ENCODE measurements around the gene TMCC2.
"Not testable (repeated sequence)": the region's sequence is repeated elsewhere in the genome, so short reads cannot be mapped to it uniquely, and the experiment has no call there.

The TMCC2 gene, protein sequence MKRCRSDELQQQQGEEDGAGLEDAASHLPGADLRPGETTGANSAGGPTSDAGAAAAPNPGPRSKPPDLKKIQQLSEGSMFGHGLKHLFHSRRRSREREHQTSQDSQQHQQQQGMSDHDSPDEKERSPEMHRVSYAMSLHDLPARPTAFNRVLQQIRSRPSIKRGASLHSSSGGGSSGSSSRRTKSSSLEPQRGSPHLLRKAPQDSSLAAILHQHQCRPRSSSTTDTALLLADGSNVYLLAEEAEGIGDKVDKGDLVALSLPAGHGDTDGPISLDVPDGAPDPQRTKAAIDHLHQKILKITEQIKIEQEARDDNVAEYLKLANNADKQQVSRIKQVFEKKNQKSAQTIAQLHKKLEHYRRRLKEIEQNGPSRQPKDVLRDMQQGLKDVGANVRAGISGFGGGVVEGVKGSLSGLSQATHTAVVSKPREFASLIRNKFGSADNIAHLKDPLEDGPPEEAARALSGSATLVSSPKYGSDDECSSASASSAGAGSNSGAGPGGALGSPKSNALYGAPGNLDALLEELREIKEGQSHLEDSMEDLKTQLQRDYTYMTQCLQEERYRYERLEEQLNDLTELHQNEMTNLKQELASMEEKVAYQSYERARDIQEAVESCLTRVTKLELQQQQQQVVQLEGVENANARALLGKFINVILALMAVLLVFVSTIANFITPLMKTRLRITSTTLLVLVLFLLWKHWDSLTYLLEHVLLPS

DNA sequence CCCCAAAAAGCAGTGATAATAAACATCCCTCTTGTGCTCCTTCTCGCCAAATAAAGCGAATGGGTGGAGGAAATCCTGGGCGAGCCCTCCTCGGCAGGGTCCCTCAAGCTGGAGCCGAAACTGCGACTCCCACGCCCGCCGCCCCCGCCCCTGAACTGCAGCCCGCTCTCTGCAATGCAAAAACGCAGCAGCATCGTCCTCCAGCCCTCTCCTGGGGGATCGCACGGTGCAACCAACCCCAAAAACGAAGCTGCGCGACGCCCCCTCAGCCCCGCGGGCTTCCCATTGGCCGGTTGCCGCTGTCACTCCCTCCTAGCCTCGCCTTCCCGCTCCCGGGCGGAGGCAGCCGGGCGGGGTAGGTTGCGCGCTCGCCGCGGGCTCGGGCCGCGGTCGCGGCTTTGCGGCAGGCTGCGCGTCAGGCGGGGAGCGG lies at the start of gene TMCC2:
TSS of gene TMCC2 (plus strand) at position 363 of the 430 bp plus-strand sequence. CDS start 619 bp downstream, outside the sequence.
- peak; percentile 69 to 77 (median 69) for DNase-seq (ENCODE audit: low read depth in 2 of 3, low spot score in 2 of 3)

DNA sequence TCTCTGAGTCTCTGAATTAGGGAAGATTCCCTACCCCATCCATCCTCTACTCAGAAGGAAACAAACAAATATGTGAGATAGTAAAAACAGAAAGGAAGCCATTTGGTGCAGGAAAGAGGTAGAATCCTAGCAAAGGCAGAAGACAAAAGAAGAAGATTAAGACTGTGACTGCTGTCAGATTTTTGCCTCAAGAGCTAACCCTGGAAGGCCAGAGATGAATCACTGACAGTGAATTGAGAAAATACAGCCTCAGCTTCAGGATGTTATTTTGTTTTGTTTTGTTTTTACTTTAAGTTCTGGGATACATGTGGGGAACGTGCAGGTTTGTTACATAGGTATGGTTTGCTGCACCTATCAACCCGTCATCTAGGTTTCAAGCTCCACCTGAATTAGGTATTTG lies 47.9 kb upstream of the TMCC2 start:
- DNase-seq (ENCODE audit: low read depth in 2 of 3, low spot score in 2 of 3) = no peak

DNA sequence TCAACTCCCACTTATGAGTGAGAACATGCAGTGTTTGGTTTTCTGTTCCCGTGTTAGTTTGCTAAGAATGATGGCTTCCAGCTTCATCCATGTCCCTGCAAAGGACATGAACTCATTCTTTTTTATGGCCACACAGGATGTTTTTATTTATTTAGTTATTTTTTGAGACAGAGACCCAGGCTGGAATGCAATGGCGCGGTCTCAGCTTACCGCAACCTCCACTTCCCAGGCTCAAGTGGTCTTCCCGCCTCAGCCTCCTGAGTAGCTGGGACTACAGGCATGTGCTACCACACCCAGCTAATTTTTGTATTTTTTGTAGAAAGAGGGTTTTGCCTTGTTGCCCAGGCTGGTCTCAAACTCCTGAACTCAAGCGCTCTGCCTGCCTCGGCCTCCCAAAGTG lies 47.4 kb upstream of the TMCC2 start:
- DNase-seq (ENCODE audit: low read depth in 2 of 3, low spot score in 2 of 3) = not testable (repeated sequence)

DNA sequence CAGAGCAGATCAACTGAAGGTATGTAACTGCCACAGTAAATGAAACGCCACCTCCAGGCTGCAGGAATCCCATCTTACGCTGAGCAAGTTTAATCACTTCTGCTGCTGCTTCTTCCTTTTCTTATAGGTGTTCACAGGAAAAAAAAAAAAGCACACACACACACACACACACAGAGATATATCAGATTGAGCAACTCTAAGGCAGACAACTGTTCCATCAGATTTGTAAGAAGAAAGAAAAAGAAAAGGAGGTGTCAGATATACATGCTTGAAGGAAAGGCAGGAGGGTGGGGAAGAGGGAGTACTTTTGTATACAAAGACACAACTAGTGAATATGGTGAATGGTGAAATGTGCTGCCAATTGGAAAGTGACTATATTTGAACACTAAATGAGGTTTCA lies 44.8 kb upstream of the TMCC2 start:
- no peak for DNase-seq (ENCODE audit: low read depth in 2 of 3, low spot score in 2 of 3)

DNA sequence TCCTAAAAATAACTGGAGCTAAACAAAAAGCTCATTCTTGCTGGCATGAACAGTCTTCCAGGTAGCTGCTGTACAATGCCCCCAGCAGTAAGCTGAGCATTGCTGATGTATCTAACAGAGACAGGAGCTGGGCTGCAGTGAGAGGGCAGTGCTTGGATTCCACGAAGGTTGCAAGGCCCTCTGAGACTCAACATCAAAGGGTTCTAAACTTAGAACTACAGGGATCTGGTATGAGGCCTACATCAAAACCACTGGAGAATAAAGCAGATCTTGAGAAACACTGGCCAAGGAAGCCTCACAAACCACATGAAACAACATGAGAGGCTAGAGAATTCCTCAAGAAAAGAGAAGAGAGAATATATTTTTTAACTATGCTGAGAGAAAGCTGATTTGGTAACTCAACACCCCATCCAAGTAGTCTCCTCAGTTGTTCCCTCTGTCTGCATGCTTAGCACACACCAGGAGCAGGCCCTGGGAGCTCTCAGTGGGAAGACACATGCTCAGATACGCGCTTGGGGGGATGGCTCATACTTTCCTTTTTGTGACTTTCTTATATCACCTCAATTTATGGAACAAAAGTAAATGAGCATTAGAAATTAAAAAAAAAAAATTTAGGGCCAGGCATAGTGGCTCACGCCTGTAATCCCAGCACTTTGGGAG lies 43.9 kb upstream of the TMCC2 start:
- DNase-seq (ENCODE audit: low read depth in 2 of 3, low spot score in 2 of 3) = no peak

DNA sequence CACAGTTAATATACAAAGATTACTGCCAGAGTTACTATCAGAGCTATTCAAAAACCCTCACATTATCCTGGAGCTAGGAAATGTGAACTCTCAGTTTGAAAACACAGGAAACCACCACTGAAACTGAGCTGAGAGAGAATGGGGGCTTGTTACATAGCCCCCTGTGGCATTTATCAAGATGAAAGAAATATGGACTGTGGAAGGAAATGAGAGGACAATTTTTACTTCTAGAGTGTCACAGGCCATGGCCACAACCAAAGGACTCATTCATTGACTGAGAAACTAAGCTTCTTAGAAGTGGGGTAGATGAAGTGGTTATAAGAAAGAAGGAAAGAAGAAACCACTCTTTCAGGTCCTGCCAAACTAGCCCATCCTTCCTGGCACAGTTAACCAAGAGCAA lies 41.6 kb upstream of the TMCC2 start:
- no peak for DNase-seq (ENCODE audit: low read depth in 2 of 3, low spot score in 2 of 3)

DNA sequence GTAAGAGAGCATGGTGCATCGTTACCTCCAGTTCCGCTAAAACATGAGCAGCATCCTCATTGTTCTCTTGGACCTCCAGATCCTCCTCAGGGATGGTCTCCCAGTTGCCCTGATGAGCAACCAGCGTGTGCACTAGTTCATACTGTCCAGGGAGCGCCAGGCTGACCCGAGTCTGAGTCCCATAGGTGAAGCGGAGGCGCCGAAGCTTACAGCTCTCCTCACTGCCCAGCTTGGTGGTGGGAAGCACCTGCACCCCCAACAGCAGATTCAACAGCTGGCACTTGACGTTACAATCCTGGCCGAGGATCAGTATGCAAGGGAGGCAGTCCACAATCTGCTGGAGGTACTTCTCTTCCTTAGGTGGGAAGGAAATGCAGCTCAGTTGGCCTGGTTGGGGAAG lies 40.3 kb upstream of the TMCC2 start:
- no peak for DNase-seq (ENCODE audit: low read depth in 2 of 3, low spot score in 2 of 3)

DNA sequence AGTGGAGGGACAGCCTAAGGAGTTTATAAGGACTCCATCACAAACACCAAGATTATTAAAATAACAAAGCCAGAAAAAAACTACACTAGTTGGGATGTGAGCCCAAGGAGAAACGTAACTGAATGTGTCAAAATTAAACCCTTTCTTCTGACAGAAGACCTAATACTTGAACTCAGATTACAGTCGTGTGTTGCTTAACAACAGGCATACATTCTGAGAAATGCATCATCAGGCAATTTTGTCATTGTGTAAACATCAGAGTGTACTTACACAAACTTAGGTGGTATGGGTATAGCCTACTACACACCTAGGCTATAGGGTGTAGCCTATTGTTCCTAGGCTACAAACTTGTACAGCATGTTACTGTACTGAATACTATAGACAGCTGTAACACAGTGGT lies 39.6 kb upstream of the TMCC2 start:
- DNase-seq (ENCODE audit: low read depth in 2 of 3, low spot score in 2 of 3) = no peak

DNA sequence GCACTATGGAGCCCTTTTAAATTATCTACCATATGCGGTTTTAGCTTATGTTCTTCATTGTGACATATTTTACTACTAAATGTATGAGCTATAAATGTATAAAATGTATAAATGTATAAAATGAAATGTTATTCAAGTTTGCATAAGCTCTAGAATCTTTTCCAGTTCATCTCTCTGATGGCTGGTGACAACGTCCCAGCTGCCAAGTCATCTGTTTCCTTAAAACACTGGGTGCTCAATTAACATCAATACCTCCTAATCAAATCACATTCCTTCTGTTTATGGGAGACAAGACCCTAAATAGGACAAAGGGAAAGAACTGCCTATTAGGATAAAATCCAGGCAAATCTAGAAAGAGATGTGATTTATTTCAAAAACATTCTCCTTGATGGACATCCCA lies 39.1 kb upstream of the TMCC2 start:
- DNase-seq (ENCODE audit: low read depth in 2 of 3, low spot score in 2 of 3) = no peak

DNA sequence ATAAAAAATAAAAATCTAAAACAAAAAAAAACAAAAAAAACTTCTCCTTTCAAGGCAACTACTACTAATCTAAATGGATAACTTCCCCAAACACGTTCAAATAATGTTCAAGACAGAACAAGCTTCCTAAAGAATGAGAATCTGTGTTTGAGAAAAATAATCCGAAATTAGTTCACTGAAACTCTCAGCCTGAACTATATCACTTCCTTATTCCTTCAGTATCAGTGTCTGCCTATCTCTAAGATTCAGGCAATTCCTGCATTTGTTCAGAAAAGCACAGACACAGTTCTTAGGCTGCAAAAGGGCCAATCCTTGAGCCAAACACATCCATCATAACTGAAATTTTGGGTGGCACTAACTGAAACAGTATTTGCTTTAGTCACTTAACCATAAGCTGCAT lies 38.6 kb upstream of the TMCC2 start:
- DNase-seq (ENCODE audit: low read depth in 2 of 3, low spot score in 2 of 3) = no peak

DNA sequence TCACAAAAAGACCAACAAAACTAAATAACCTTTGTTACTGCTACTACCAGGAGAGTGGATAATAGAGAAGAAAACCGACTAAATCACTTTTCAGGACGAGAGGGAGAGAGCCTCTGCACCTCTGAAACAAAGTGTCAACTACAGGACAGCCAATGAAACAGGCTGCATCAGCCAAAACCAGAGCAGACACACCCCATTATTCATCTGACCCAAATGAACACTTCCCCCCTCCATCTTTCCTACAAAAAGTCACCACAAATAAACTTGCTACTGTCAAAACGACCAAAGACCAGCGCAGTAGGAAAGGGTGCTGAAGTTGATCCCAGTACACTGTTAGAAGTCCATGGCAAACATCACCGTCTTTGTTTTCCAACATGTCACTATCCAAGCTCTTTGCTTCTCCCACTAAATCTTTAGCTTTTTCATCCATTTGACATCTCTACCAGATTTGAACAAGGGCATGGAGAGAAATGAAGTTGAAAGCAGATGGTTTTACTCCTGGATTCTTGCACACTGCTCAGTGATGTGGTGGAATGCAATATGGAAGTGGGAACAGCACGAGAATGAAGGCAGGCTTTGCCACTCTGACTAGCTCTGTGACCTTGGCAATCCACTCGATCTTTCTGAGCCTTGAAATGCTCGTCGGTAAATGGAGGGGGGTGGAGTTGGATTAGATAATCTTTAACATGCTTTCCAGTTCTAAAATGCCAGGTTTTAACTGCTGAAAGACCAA lies 36.7 kb upstream of the TMCC2 start:
- no peak for DNase-seq (ENCODE audit: low read depth in 2 of 3, low spot score in 2 of 3)

DNA sequence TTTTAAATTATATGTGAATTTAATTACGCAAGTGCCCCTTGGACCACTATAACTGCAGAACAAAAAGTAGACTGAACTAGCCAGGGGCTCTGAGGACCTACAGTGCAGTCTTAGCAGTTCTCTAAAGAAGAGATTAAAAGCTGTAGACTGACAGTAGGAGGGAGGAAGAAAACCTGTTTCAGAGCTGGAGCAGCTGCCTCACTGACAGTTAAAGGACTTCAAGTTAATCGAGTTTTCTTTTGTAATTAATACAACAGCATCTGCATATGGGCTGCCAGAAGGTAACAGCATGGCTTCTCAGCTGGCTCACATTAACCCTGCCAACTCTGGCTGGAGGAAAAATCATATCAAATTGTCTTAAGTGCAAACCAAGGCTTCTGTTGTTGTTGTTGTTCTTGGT lies 36.1 kb upstream of the TMCC2 start:
- no peak for DNase-seq (ENCODE audit: low read depth in 2 of 3, low spot score in 2 of 3)

DNA sequence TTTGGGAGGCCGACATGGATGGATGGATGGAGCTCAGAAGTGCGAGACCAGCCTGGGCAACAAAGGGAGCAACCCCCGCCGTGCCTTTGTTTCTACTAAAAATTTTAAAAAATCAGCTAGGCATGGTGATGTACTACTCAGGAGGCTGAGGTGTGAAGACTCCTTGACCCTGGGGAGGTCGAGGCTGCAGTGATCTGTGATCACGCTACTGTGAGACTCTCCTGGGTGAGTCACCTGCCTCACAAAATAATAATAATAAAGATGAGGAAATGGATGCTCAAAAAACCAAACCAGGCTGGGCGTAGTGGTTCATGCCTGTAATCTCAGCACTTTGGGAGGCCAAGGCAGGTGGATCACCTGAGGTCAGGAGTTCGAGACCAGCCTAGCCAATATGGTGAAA lies 35.5 kb upstream of the TMCC2 start:
- no peak for DNase-seq (ENCODE audit: low read depth in 2 of 3, low spot score in 2 of 3)

DNA sequence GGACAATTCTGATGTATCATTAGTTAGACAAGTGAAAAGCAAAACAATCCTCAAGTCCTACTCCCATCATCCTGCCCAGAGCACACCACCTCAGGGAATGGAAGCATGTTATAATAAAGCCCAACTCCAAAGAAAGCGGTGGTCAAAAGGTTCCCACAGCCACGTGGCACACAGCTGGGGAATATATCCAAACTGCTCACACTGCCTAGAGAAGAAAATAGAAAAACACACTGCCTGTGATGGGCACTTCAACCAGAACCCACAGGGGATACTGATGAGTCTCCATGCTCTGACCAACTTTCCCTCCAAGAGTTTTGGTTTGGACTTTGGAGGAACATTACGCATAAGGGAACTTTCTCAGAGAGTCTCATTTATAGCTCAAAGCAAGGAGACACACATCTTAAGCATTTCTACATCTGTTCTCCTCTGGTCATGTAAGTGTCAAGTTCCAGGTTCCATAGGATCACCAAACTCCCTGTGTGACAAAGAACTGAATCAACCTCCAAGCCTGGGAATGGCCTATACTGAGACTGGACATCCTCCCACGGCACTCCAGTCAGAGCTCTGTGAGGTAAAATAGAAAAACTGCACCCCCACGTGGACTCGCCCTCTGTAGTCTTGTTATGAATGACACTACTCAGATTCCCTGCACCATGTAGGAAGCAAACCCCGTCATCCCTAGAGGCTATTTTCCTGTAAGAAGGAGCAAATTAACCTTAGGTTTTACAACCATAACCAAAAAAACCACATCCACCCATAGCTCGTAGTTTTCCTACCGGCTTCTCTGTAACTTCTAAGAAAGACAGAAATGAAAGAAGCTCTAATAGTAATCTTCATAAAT lies 28.4 kb upstream of the TMCC2 start:
- DNase-seq (ENCODE audit: low read depth in 2 of 3, low spot score in 2 of 3) = peak in 1 of 3 experiments; percentile 11

DNA sequence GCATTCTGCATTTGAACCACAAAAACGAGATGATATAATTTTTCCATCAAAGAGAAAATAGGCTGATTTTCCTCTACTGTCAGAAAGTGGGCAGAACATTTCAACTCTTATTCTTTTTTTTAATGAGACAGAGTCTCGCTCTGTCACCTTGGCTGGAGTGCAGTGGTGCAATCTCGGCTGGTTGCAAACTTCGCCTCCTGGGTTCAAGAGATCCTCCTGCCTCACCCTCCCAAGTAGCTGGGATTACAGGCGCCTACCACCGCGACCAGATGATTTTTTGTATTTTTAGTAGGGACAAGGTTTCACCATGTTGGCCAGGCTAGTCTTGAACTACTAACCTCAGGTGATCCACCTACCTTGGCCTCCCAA lies 27.8 kb upstream of the TMCC2 start:
- DNase-seq (ENCODE audit: low read depth in 2 of 3, low spot score in 2 of 3) = no peak

DNA sequence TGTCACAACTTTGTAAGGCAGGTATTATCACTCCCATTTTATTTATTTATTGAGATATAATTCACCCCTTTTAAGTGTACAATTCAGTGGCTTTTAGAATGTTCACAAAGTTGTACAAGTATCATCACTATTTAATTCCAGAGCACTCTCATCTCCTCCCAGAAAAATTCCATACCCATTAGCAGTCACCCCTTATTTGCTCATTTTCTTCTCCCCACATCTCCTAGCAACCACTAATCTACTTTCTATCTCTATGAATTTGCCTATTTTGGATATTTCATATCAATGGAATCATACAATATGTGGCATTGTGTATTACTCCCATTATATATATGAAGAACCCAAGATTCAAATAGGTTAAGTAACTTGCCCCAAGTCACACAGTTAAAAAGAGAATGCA lies 23.2 kb upstream of the TMCC2 start:
- DNase-seq (ENCODE audit: low read depth in 2 of 3, low spot score in 2 of 3) = no peak

DNA sequence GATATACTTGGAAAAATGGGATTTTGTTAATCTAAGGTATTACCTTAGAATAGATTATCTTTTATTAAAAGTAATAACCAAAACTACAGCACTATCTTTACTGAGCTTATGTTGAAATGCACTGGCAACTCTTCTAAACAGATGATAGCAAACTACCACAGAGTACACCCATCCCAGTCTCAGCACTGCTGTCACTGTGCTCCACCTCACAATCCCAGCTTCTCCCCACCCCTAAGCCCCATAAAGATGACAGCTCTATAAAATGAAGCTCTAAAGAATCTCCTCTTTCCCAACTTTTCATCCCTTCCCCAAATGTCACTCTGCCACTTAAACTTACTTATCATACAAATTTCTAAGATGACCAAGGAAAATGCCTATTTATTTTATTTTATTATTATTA lies 22.7 kb upstream of the TMCC2 start:
- DNase-seq (ENCODE audit: low read depth in 2 of 3, low spot score in 2 of 3) = no peak

DNA sequence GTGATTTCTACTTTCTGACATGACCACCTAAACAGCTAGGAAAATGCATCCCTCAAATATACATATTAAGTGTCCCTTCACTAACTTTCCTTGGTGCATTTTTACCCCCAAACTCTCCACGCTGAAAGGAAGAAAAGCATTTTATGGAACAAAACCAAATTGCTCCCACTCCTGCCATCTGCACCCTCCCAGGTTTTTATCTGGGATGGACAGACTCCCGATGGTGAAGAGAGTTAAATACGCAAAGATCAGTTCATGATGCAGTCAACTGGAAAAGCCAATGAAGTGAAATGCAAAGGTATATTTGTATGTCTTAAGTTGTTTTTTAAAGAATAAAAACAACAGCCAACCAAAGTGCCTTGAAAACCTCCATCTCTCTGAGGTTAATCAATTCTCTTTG lies 18.9 kb upstream of the TMCC2 start:
- no peak for DNase-seq (ENCODE audit: low read depth in 2 of 3, low spot score in 2 of 3)

DNA sequence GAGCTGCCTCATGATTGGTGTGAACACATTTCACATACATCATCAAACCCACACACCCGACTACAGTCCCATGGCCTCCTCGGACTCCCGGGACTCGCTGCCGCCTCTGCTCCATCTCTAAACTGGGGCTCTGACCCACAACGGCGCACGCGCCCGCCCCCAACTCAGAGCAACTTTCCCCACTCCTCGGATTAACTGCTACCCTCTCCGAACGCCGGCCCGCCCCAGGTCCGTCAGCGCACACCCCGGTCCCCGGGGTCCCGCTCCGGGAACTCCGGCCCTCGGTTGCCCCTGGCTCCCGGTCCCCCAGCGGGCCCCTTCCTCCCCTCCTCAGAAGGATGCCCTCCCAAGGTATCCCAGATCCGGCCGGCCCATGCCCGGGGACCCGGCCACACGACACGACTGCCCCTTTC lies 17.0 kb upstream of the TMCC2 start:
- DNase-seq (ENCODE audit: low read depth in 2 of 3, low spot score in 2 of 3) = no peak

DNA sequence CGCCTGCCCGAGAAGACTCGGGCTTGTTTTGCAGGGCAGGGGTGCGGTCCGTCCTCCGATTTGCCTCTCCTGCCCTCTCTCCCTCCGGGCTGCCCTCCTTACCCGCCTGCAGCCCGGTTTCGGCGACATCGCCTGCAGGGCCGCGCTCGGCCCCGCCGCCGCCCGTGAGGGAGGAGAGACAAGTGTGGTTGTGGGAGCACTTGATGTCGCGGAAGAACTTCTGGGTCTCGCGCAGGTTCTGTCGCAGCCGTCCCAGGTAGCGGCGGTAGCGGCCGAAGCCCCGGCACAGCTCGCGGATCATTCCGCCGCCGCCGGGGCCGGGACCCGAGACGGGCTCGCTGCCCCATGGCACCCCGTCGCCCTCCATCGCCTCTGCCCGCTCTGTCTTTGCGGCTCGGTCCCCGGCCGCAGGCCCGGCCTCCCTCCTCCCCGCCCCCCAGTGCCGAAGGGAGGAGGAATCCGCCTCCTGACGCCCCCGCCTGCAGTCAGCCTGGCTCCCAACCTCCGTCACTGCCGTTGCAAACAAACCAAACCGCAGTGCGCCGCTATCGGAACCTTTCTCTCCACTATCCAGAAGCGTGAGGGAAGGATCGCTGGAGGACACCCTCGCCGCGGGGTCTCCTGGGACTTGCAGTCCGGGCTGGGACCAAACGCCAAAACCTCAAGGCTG lies 16.4 kb upstream of the TMCC2 start, which contains the start of gene DSTYK:
TSS of gene DSTYK (minus strand) at position 534 of the 670 bp plus-strand sequence. CDS start at position 367, 167 bp downstream.
- peak; percentile 79 to 85 (median 84) for DNase-seq (ENCODE audit: low read depth in 2 of 3, low spot score in 2 of 3)
